Measurements from ENCODE around the gene IL17C. TPM values are rescaled to one million over a fixed set of nuclear protein-coding genes. Genes with fewer than 3 reads are reported as not detected.

Gene IL17C
- total RNA-seq, 1 experiment from 2014 or later: 0.31 TPM

DNA sequence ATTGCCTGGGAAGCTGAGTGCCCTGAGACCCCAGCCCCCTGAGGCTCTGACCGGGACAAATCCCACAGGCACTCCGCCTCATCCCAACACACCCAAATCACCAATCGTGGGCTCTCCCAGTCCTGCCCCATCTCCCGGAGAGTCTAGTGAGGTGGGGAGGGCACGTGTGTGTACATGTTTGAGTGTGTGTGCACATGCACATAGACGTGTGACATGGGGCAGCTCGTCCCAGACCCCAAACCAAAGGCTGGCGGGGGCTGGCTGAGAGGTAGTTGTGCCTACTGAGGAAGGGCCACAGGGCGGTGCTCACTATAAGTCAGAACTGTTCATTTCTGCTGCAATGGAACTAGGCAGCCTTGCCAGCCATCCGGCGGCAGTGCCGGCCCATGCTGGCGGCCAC, 39.3 kb downstream of the IL17C start:
- Histone ChIP-seq H3K9ac (ENCODE audit: extremely low read depth, insufficient read length, low read length) (no peak overlapping the region), H2BK15ac (ENCODE audit: low read depth, low read length) (no peak overlapping the region), H3K27ac (ENCODE audit: insufficient read length, low read depth, low read length) (no peak overlapping the region), H2BK20ac (ENCODE audit: low read depth, low read length, poor library complexity, severe bottlenecking) (no peak overlapping the region), H3K79me2 (ENCODE audit: insufficient read depth, low read length) (no peaks in the 10 kb centered on the region), H4K8ac (replicated peaks; ENCODE audit: insufficient read length, low read depth, low read length) (no peak overlapping the region), H3K27me3 (ENCODE audit: insufficient read depth, low read length) (no peaks in the 10 kb centered on the region), H2BK120ac (ENCODE audit: low read depth, low read length, poor library complexity, severe bottlenecking) (no peak overlapping the region), H3K14ac (ENCODE audit: insufficient read depth, low read length) (no peak overlapping the region), H3K79me1 (ENCODE audit: insufficient read depth, low read depth, low read length, poor library complexity, severe bottlenecking) (no peaks in the 10 kb centered on the region), H4K20me1 (ENCODE audit: control insufficient read depth, insufficient read depth, insufficient read length) (no peaks in the 10 kb centered on the region), H3K23me2 (ENCODE audit: insufficient read length, low read depth, low read length, poor library complexity, severe bottlenecking) (no peaks in the 10 kb centered on the region), H3K4me2 (ENCODE audit: insufficient read depth, insufficient read length, low read length) (no peak overlapping the region), H2AK5ac (ENCODE audit: insufficient read length, low read length) (no peak overlapping the region), H3T11ph (ENCODE audit: low read length) (no peak overlapping the region), H2BK5ac (ENCODE audit: insufficient read length, low read length) (no peak overlapping the region), H3K9me3 (ENCODE audit: control insufficient read depth, low read depth, low read length) (no peaks in the 10 kb centered on the region), H2BK12ac (ENCODE audit: insufficient read length, low read depth, low read length) (no peak overlapping the region), H3K4ac (ENCODE audit: low read depth, low read length) (no peak overlapping the region), H3K4me1 (ENCODE audit: insufficient read depth, low read length) (no peaks in the 10 kb centered on the region), H3K18ac (ENCODE audit: insufficient read length, low read depth, low read length) (no peak overlapping the region), H4K91ac (ENCODE audit: insufficient read length, low read depth, low read length) (no peak overlapping the region), H2AFZ (ENCODE audit: low read length) (no peak overlapping the region), H3K23ac (ENCODE audit: insufficient read length, low read depth, low read length) (no peak overlapping the region), H4K5ac (ENCODE audit: insufficient read length, low read depth, low read length) (no peak overlapping the region), H3K56ac (ENCODE audit: insufficient read length, low read depth, low read length) (no peak overlapping the region)
- Mint-ChIP-seq H3K9me3 (no peaks in the 10 kb centered on the region), H3K36me3 (ENCODE audit: insufficient read depth in 1 of 3, low read depth in 3 of 3) (peaks cover 0 to 9% (median 2%) of the 10 kb centered on the region in 3 experiments; a peak in 2 of 7 replicates), H3K27me3 (ENCODE audit: low read depth) (no peaks in the 10 kb centered on the region), H3K27ac (no peak overlapping the region; a peak in 1 of 7 replicates), H3K4me3 (no peak overlapping the region), H3K4me1 (peaks cover 3 to 4% of the 10 kb centered on the region in 2 experiments; a peak in 3 of 4 replicates)
- no peak for TF ChIP-seq CTCF (conservative IDR thresholded peaks at IDR 0.05)
- no CpG with 5 or more reads among the region's 13 CpGs for WGBS (ENCODE audit: extremely low coverage, insufficient read length, low lambda C conversion rate)
- DNase-seq: no peak

Data from H9 (cell line).